ENCODE measurements around the gene SLC9A4.
"Not testable (repeated sequence)": the region's sequence is repeated elsewhere in the genome, so short reads cannot be mapped to it uniquely, and the experiment has no call there.

SLC9A4 gene

DNA sequence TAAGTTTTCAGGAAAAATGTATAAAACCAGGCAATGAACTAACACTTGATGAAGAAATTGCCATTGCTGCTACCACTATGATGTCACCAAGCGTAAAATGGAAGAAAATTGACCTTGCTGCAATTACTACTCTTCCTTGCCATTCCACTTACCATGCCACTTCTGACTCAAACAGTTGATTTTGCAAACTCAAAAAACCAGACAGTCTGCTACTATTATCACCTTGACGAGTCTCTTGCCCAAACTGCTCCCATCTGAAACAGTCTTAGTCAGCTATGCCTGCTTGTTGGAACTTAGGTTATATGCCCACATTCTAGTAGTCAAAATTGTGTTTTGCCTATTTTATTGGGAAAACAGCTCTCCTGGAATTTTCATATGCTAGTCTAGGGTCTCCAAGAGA lies 74.4 kb downstream of the SLC9A4 start:
- no peak for DNase-seq (ENCODE audit: low read depth in 2 of 2)

DNA sequence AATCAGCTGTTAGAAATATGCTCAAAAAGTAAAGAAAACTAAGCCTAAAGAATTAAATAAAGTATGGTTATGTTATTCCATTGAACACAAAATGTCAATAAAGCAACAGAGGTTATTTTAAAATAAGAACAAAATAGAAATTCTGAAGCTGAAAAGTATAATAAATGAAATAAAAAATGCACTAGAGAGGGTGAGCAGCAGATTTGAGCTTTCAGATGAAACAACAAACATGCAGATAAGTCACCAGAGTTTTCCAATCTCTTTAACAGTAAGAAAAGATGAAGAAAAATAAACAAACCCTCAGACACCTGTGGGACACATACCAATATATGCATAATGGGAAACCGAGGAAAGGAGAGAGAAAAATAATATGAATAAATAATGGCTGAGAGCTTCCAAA lies 76.0 kb downstream of the SLC9A4 start:
- no peak for DNase-seq (ENCODE audit: low read depth in 2 of 2)

DNA sequence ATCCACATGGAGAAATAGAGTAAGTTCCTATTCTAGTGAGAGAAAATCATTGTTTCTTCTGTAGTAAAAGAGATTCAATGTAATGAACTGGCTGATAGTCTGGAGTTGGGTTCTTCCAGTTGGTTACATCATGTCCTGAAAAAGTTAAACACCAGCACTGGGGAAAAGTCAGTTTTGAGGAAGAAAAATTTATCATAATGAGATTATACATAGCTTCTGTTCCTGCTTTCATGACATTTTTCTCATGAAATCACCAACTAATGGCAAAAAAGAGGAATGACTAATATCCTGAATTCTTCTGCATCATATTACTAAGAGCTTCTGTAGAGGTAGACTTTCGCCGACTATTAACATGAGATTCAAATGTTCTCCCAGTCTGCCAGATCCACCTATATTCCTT lies 77.1 kb downstream of the SLC9A4 start:
- DNase-seq (ENCODE audit: low read depth in 2 of 2) = no peak

DNA sequence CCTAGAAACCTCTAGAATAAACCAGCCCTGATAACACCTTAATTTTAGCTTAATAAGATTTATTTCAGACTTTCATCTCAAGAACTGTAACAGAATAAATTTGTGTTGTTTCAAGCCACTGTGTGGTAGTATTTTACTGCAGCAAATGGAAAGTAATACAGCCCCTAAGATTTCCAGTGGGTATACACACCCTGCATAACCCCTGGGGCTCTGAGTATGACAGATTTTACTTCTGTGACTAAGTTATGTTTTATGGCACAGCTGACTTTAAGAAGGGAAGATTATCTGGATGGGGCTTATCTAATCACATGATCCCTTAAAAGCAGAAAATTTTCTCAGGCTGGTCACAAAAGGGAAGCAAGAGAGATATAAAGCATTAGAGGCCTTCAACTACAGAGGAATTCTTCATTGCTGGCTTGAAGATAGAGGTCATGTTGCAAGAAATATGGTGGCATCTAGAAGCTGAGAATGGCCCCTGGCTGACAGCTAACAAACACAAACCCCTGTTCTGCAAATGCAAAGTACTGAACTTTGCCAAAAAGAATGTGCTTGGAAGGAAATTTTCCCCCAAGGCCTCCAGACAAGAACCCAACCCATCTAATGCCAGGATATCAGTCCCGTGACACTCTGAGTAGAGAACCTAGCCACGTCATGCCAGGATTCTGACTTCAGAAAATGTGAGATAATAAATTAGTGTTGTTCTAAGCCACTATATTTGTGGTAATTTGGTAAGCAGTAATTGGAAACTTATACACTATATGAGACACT lies 78.5 kb downstream of the SLC9A4 start:
- no peak for DNase-seq (ENCODE audit: low read depth in 2 of 2)

DNA sequence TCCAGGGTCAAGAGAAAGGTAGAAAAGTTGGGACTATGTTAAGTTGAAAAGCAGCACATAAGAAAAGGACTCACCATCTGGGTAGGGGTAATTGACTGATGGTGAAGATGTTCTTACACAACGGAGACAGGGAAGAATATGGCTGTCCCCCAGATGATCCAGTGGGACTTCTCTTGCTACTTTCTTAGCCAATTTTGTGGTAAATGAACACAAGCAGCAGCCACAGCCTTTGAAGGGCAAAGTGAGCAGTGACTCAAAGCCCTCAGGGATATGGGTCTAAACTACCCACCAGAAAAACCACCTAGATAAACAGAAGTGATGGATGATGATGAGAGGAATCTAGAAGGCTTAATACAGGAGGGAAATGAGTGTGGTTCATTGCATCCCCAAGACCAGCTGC lies 80.6 kb downstream of the SLC9A4 start:
- no peak for DNase-seq (ENCODE audit: low read depth in 2 of 2)

DNA sequence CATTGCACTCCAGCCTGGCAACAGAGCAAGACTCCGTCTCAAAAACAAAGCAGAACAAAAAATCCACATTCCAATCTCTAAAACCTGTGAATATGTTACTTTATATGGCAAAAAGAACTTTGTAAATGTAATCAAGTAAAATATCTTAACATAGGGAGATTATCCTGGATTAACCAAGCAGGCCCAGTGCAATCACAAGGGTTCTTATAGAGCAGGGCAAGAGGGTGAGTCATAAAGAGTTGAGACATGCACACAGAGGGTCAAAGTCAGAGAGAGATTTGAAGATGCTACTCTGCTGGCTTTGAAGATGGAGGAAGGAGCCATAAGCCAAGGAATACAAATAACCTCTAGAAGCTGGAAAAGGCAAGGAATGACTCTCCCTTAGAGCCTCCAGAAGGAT lies 85.4 kb downstream of the SLC9A4 start:
- DNase-seq (ENCODE audit: low read depth in 2 of 2) = no peak

DNA sequence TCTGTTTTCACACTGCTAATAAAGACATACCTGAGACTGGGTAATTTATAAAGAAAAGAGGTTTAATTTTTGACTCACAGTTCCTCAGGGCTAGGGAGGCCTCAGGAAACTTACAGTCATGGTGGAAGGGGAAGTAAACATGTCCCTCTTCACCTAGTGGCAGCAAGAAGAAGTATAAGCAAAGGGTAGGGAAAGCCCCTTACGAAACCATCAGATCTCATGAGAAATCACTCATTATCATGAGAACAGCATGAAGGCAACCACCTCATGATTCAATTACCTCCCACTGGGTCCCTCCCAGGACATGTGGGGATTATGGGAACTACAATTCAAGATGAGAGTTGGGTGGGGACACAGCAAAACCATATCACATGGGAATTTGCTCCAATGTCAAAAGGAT lies 89.5 kb downstream of the SLC9A4 start:
- not testable (repeated sequence) for DNase-seq (ENCODE audit: low read depth in 2 of 2)

DNA sequence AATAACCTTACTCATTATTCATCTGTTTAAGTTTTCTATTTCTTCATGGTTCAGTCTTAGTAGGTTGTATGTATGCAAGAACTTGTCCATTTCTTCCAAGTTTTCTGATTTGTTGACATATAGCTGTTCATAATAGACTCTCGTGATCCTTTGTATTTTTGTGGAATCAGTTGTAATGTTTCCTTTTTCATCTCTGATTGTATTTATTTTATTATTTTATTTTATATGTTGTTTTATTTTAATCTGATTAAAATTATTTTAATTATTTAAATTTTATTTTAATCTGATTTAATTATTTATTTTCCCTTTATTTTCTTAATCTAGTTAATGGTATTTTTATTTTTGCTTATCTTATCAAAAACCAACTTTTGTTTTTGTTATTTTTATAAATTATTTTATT lies 102.9 kb downstream of the SLC9A4 start:
- no peak for DNase-seq (ENCODE audit: low read depth in 2 of 2)

DNA sequence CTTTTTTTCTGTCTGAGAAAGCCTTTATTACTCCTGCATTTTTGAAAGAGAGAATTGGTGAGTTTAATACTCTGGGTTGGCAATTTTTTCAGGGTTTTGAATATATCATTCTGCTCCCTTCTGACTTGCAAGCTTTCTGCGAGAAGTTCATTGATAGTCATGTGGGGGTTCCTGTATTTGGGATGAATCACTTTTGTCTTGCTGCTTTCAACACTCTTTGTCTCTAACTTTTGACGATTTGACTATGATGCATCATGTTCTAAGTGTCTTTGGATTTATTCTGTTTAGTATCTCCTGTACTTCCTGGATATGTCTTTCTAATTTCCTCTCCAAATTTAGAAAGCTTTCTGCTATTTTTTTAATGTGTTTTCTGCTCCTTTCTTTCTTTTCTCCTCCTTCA lies 105.3 kb downstream of the SLC9A4 start:
- no peak for DNase-seq (ENCODE audit: low read depth in 2 of 2)

DNA sequence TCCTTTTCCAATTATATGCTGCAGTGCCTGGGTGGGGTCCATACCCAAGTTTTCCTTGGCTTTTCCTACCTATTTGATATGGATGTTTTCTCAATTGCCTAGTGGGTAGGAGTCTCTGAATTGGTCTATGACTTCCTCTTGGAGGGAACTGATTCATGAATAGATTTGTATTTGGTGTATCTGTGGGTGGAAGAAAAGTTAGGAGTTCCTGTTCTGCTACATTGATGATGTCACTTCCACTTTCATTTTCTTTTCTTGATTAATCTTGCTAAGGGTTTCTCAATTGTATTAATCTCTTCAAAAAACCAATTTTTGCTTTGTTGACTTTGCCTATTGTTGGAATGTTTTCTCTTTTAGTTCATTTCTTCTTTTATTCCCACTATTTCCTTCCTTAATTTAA lies 108.9 kb downstream of the SLC9A4 start:
- no peak for DNase-seq (ENCODE audit: low read depth in 2 of 2)

DNA sequence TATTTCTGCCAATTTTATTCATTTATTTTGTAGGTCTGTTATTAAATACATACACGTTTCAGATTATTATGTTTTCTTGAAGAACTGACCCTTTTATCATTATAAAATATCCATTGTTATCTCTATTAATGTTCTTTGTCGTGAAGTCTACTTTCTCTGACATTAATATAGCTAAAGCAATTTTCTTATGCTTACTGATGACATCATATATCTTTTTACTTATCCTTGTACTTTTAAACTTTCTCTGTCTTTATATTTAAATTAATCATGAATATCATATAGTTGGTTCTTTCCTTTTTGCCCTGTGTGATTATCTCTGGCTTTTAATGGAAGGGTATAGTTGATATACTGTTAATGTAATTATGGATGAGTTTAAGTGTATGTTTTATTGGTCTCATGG lies 109.8 kb downstream of the SLC9A4 start:
- no peak for DNase-seq (ENCODE audit: low read depth in 2 of 2)

All from stimulated activated CD4-positive, alpha-beta T cell treated with anti-CD3 and anti-CD28 coated beads, Interleukin-15, amount 100 ng/mL, for 48 hours (primary cell).